Vagina (tissue), 2 donors: ENCODE data around the gene TPX2. TPM values are rescaled to one million over a fixed set of nuclear protein-coding genes. Genes with fewer than 3 reads are reported as not detected.

Experiments
- DNase-seq, 2 donors: peaks; one replicate each; pipeline ENCODE4 v3.0.0-alpha.2; 2017; ENCODE audit errors: extremely low spot score in 2 of 2
- H3K27ac ChIP-seq: fragments of 200-600 bp; sonication (generic); one replicate; pipeline ENCODE4 v1.5.1; 2019
- H3K27me3 ChIP-seq: fragments of 200-600 bp; sonication (generic); one replicate; pipeline ENCODE4 v1.5.1; 2019
- H3K36me3 ChIP-seq, 2 donors: fragments of 200-600 bp; sonication (generic); one replicate each; pipeline ENCODE4 v1.5.1; 2017 to 2019
- H3K4me1 ChIP-seq: fragments of 200-600 bp; sonication (generic); one replicate; pipeline ENCODE4 v1.5.1; 2019
- H3K4me3 ChIP-seq, 2 donors: fragments of 200-600 bp; sonication (generic); 1 replicate in 1 of 2; 2 replicates in 1 of 2; pipeline ENCODE4 v1.5.1; 2016 to 2019
- H3K9me3 ChIP-seq: fragments of 200-600 bp; sonication (generic); one replicate; pipeline ENCODE4 v1.5.1; 2019
- POLR2A ChIP-seq, 2 donors: fragments of 450-650 bp; IDR thresholded peaks; one replicate each; pipeline ENCODE4 v1.6.1; 2017; ENCODE audit warnings: antibody characterized with exemption in 2 of 2, mild to moderate bottlenecking in 2 of 2, moderate library complexity in 2 of 2
- POLR2AphosphoS5 ChIP-seq, 2 donors: sonication (generic); formaldehyde crosslinking; IDR thresholded peaks; one replicate each; pipeline ENCODE4 v1.9.0; 2017; ENCODE audit warnings: antibody characterized with exemption in 2 of 2, mild to moderate bottlenecking in 2 of 2, low read depth in 1 of 2; ENCODE audit not compliant: insufficient read depth in 1 of 2
- intact Hi-C: fragments of 100-400 bp; cut with DNase I; formaldehyde crosslinking; loops from one replicate; pipeline ENCODE4 v1.15.1; 2023
- total RNA-seq: library from RNA; depleted of rRNA; stranded (reverse); fragments of >200 nt; gene quantifications from one replicate; pipeline ENCODE4 v1.2.3, GENCODE V29; 2016
- TF ChIP-seq, protein P1 (sequence below), 3 experiments: fragments of 450-650 bp in 2 of 3; fragments of 200-600 bp in 1 of 3; sonication (generic) in 1 of 3; IDR thresholded peaks; one replicate each; pipeline ENCODE4 v1.5.1; 2017 to 2019; ENCODE audit warnings: antibody characterized with exemption in 3 of 3, mild to moderate bottlenecking in 2 of 3, moderate library complexity in 2 of 3

The TPX2 gene
- total RNA-seq, 1 donor from 2014 or later: 6.1 TPM

- TF ChIP-seq POLR2AphosphoS5 (IDR thresholded peaks at IDR 0.05; ENCODE audit: insufficient read depth in 1 of 2, low read depth in 1 of 2) (no peak), POLR2A (IDR thresholded peaks at IDR 0.05) (no peak)
- TF ChIP-seq, protein P1, sequence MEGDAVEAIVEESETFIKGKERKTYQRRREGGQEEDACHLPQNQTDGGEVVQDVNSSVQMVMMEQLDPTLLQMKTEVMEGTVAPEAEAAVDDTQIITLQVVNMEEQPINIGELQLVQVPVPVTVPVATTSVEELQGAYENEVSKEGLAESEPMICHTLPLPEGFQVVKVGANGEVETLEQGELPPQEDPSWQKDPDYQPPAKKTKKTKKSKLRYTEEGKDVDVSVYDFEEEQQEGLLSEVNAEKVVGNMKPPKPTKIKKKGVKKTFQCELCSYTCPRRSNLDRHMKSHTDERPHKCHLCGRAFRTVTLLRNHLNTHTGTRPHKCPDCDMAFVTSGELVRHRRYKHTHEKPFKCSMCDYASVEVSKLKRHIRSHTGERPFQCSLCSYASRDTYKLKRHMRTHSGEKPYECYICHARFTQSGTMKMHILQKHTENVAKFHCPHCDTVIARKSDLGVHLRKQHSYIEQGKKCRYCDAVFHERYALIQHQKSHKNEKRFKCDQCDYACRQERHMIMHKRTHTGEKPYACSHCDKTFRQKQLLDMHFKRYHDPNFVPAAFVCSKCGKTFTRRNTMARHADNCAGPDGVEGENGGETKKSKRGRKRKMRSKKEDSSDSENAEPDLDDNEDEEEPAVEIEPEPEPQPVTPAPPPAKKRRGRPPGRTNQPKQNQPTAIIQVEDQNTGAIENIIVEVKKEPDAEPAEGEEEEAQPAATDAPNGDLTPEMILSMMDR (IDR thresholded peaks at IDR 0.05): no peak
Observed at GRCh38 chr20:31749223-31749622, 10.1 kb downstream of the TPX2 start.

DNA sequence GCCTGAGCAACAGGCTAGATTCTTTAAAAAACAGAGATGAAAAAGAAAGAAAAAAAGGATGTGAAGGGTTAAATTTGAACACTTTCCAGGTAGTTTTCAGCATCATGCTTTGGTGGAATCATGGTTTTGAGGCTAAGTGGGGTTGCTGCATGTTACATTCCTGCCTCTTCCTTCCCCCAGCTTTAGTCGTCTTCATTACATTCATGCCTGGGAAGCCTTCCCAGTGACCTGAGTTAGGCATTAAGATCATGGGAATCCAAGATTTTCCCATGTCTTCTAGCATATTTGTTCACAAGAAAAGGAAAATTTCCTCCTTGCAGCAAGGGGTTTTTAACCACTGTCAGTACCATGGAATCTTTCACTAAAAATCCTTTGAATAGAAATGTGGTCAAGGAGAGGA is 12.0 kb downstream of the TPX2 start:
- intact Hi-C loops: no loop called here
- H3K36me3 ChIP-seq: no peaks in the 10 kb centered on the region
- DNase-seq: no peak
- no peaks in the 10 kb centered on the region for H3K27me3 ChIP-seq
- no peaks in the 10 kb centered on the region for H3K9me3 ChIP-seq
- no peak overlapping the region for H3K27ac ChIP-seq
- H3K4me1 ChIP-seq: no peaks in the 10 kb centered on the region
- H3K4me3 ChIP-seq: no peak overlapping the region
- TF ChIP-seq POLR2A (IDR thresholded peaks at IDR 0.05) (no peak), POLR2AphosphoS5 (IDR thresholded peaks at IDR 0.05; ENCODE audit: insufficient read depth in 1 of 2, low read depth in 1 of 2) (no peak)
- TF ChIP-seq, protein P1 (IDR thresholded peaks at IDR 0.05): no peak

More at GRCh38 chr20:31749223-31749622, 10.1 kb downstream of the TPX2 start:
- Histone ChIP-seq H3K4me1 (no peaks in the 10 kb centered on the region), H3K9me3 (no peaks in the 10 kb centered on the region), H3K27me3 (no peaks in the 10 kb centered on the region), H3K4me3 (no peak overlapping the region), H3K27ac (no peak overlapping the region), H3K36me3 (no peaks in the 10 kb centered on the region)
- no peak for DNase-seq
- intact Hi-C loops: no loop called here

DNA sequence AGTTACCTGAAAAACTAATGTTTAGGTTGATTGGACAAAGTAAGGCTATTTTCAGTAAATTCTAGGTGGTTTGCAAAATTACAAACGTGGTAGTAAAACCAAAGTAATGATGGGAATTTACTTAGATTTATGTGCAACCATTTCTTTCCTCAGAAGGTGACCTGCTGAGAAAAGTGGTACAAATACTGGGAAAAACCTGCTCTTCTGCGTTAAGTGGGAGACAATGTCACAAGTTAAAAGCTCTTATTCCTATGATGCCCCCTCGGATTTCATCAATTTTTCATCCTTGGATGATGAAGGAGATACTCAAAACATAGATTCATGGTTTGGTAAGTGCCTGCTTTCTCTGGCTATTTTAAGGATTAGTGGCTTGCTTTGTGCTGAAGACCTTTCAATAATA is 18.2 kb downstream of the TPX2 start:
- Histone ChIP-seq H3K4me1 (no peaks in the 10 kb centered on the region), H3K4me3 (no peak overlapping the region), H3K27me3 (no peaks in the 10 kb centered on the region), H3K9me3 (no peaks in the 10 kb centered on the region), H3K36me3 (no peaks in the 10 kb centered on the region), H3K27ac (no peak overlapping the region)
- intact Hi-C loops: no loop called here
- TF ChIP-seq, protein P1 (IDR thresholded peaks at IDR 0.05): no peak
- TF ChIP-seq POLR2A (IDR thresholded peaks at IDR 0.05) (no peak), POLR2AphosphoS5 (IDR thresholded peaks at IDR 0.05; ENCODE audit: insufficient read depth in 1 of 2, low read depth in 1 of 2) (no peak)
- DNase-seq: no peak

DNA sequence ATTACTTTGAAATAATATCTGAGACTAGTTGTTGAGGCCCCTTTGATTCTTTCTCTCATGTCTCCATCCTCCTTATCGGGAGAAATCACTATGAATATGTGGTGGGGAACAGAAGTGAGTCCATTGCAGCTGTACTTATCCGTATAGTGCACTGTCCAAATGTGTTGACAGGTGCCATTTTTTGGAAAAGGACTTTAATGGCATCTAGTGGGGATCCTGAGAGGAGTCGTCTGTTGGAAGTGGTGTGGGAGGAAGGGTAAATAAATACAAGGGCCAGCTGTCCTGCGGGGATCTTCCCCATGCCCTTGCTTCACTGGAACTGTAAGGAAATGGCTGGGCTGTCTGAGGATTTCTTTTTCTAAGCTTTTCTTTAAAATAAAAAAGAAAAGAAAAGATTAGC is 19.4 kb downstream of the TPX2 start:
- TF ChIP-seq POLR2AphosphoS5 (IDR thresholded peaks at IDR 0.05; ENCODE audit: insufficient read depth in 1 of 2, low read depth in 1 of 2) (no peak), POLR2A (IDR thresholded peaks at IDR 0.05) (no peak)
- TF ChIP-seq, protein P1 (IDR thresholded peaks at IDR 0.05): no peak
- no peak overlapping the region for H3K27ac ChIP-seq
- no peaks in the 10 kb centered on the region for H3K36me3 ChIP-seq
- no peaks in the 10 kb centered on the region for H3K27me3 ChIP-seq
- no peaks in the 10 kb centered on the region for H3K9me3 ChIP-seq
- H3K4me3 ChIP-seq: no peak overlapping the region
- no peak for DNase-seq
- no peaks in the 10 kb centered on the region for H3K4me1 ChIP-seq
- intact Hi-C loops: no loop called here

DNA sequence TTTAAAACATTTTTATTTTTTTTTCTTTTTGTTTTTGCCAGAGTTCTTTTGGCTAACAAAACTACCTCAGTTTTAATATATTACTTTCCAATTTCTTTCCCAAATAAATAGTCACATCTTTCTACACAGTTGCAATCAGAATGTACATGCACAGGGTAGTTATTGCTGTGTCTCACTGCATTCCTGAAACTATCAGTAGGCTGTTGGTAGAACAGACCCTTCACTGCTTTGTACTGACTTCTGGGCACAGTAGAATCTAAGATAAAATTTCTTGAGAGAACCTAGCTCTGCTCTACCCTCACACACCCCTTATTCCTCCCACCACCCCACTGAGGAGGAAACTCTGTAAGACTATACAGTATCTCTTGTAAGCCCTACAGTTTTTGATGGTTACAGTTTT is 19.9 kb downstream of the TPX2 start:
- Histone ChIP-seq H3K36me3 (no peaks in the 10 kb centered on the region), H3K27me3 (no peaks in the 10 kb centered on the region), H3K27ac (no peak overlapping the region), H3K4me1 (no peaks in the 10 kb centered on the region), H3K9me3 (no peaks in the 10 kb centered on the region), H3K4me3 (no peak overlapping the region)
- TF ChIP-seq POLR2AphosphoS5 (IDR thresholded peaks at IDR 0.05; ENCODE audit: insufficient read depth in 1 of 2, low read depth in 1 of 2) (no peak), POLR2A (IDR thresholded peaks at IDR 0.05) (no peak)
- TF ChIP-seq, protein P1 (IDR thresholded peaks at IDR 0.05): no peak
- no peak for DNase-seq
- intact Hi-C loops: no loop called here
